Measurements from ENCODE around the gene CD3D. TPM values are rescaled to one million over a fixed set of nuclear protein-coding genes. Genes with fewer than 3 reads are reported as not detected.
"Not testable (repeated sequence)": the region's sequence is repeated elsewhere in the genome, so short reads cannot be mapped to it uniquely, and the experiment has no call there.

The CD3D gene
- total RNA-seq, 2 donors from 2014 or later = 0.55 to 4.4 TPM

DNA sequence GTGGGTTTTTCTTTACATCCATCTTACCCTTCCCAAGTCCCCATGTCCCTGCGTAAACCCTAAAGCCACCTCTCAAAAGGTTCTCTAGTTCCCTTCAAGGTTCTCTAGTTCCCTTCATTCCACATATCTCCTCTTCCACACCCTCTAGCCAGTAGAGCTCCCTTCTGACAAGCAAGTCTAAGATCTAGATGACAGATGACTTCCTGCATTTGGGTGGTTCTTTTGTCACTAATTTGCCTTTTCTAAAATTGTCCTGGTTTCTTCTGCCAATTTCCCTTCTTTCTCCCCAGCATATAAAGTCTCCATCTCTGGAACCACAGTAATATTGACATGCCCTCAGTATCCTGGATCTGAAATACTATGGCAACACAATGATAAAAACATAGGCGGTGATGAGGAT is 30.2 kb downstream of the CD3D start:
- no peaks in the 10 kb centered on the region for H3K9me3 ChIP-seq
- no peaks in the 10 kb centered on the region for H3K36me3 ChIP-seq
- WGBS = 93% methylated on average over 2 of the region's 2 CpGs
- H3K4me1 ChIP-seq (replicated peaks) = peaks cover 2% of the 10 kb centered on the region
- no peak overlapping the region for H3K27ac ChIP-seq
- H3K4me3 ChIP-seq = no peak overlapping the region
- DNase-seq (ENCODE audit: low spot score) = no peak
- TF ChIP-seq, protein P1, sequence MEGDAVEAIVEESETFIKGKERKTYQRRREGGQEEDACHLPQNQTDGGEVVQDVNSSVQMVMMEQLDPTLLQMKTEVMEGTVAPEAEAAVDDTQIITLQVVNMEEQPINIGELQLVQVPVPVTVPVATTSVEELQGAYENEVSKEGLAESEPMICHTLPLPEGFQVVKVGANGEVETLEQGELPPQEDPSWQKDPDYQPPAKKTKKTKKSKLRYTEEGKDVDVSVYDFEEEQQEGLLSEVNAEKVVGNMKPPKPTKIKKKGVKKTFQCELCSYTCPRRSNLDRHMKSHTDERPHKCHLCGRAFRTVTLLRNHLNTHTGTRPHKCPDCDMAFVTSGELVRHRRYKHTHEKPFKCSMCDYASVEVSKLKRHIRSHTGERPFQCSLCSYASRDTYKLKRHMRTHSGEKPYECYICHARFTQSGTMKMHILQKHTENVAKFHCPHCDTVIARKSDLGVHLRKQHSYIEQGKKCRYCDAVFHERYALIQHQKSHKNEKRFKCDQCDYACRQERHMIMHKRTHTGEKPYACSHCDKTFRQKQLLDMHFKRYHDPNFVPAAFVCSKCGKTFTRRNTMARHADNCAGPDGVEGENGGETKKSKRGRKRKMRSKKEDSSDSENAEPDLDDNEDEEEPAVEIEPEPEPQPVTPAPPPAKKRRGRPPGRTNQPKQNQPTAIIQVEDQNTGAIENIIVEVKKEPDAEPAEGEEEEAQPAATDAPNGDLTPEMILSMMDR (IDR thresholded peaks at IDR 0.05) = no peak
- TF ChIP-seq POLR2AphosphoS5 (IDR thresholded peaks at IDR 0.05) (no peak), POLR2A (IDR thresholded peaks at IDR 0.05) (no peak)
- no peaks in the 10 kb centered on the region for H3K27me3 ChIP-seq (replicated peaks; ENCODE audit: insufficient read depth)
- intact Hi-C loops (cut with DNase I) = no loop called here

DNA sequence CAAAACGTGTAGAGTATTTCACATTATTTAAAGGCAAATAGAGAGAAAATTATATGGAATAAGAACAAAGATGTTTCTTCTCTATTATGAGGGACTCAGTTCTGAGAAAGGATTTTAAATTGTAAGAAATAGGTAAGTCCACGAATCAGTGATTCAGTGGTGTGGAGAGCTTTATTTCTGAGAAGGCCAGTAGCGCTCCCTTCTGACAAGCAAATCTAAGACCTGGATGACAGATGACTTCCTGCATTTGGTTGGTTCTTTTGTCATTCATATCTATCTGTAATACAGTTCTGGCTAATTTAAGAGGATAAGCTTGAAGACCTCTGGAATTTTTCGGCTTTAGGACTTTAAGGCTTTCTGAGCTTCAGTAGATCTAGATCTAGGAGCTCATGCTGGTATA is 31.0 kb downstream of the CD3D start:
- no peak for DNase-seq (ENCODE audit: low spot score)
- H3K4me1 ChIP-seq (replicated peaks) = peaks cover 2% of the 10 kb centered on the region
- no peak overlapping the region for H3K4me3 ChIP-seq
- no peaks in the 10 kb centered on the region for H3K9me3 ChIP-seq
- TF ChIP-seq POLR2A (IDR thresholded peaks at IDR 0.05) (no peak), POLR2AphosphoS5 (IDR thresholded peaks at IDR 0.05) (no peak)
- TF ChIP-seq, protein P1 (IDR thresholded peaks at IDR 0.05) = no peak
- no peak overlapping the region for H3K27ac ChIP-seq
- no peaks in the 10 kb centered on the region for H3K36me3 ChIP-seq
- intact Hi-C loops (cut with DNase I) = no loop called here
- 68% methylated on average over 4 of the region's 4 CpGs for WGBS
- no peaks in the 10 kb centered on the region for H3K27me3 ChIP-seq (replicated peaks; ENCODE audit: insufficient read depth)

DNA sequence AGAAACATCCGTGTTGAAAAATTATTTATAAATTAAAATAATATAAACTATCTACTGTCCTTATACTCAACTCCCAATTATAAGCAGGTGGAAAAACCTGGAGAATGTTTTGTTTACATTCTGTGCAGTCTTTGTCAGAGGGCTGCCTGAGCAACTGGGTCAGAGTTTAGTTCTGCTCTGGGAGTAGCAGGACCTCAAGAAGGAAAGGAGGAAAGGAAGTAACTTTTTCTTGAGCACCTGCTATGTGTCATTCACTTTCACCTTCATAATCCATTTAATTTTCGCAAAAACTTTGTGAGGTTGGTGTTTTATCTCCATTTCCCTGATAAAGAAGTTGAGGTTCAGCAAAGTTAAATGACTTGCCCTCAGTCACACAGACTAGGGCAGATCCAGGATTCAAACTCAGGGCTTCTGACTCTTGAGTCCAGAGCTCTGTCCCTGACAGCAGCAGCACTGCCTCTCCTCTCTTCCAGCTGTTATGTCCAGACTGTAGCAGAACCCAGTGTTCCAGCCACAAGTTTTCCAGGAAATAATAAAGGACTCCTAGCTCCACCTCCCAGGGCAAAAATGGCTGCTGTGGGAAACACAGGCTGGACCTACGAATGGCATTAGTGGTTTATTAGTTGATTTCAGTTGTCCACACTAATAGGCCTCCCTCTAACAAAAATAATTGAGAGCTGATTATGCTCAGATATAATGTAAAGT is 31.6 kb downstream of the CD3D start:
- Histone ChIP-seq H3K27ac (no peak overlapping the region), H3K4me1 (replicated peaks) (no peaks in the 10 kb centered on the region), H3K36me3 (no peaks in the 10 kb centered on the region), H3K4me3 (no peak overlapping the region), H3K27me3 (replicated peaks; ENCODE audit: insufficient read depth) (no peaks in the 10 kb centered on the region), H3K9me3 (no peaks in the 10 kb centered on the region)
- WGBS = 67% methylated on average over 3 of the region's 3 CpGs
- DNase-seq (ENCODE audit: low spot score) = no peak
- intact Hi-C loops (cut with DNase I) = no loop called here
- no peak for TF ChIP-seq POLR2AphosphoS5 (IDR thresholded peaks at IDR 0.05)
- TF ChIP-seq, protein P1 (IDR thresholded peaks at IDR 0.05) = no peak
- TF ChIP-seq POLR2A (IDR thresholded peaks at IDR 0.05) = no peak

DNA sequence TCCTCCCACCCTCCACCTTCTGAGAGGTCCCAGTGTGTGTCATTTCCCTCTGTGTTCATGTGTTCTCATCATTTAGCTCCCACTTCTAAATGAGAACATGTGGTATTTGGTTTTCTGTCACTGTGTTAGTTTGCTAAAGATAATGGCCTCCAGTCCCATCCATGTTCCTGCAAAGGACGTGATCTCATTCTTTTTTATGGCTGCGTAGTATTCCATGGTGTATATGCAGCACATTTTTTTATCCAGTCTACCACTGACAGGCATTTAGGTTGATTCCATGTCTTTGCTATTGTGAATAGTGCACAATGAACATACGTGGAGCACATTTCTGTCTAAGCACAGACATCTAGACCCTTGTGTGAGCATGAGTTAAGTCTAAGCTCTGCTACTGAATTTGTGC is 32.2 kb downstream of the CD3D start:
- no peaks in the 10 kb centered on the region for H3K36me3 ChIP-seq
- WGBS = 91% methylated on average over 3 of the region's 3 CpGs
- no peaks in the 10 kb centered on the region for H3K27me3 ChIP-seq (replicated peaks; ENCODE audit: insufficient read depth)
- no peak for DNase-seq (ENCODE audit: low spot score)
- intact Hi-C loops (cut with DNase I) = no loop called here
- H3K4me1 ChIP-seq (replicated peaks) = no peaks in the 10 kb centered on the region
- no peaks in the 10 kb centered on the region for H3K9me3 ChIP-seq
- no peak overlapping the region for H3K4me3 ChIP-seq
- TF ChIP-seq POLR2AphosphoS5 (IDR thresholded peaks at IDR 0.05) (no peak), POLR2A (IDR thresholded peaks at IDR 0.05) (no peak)
- TF ChIP-seq, protein P1 (IDR thresholded peaks at IDR 0.05) = no peak
- no peak overlapping the region for H3K27ac ChIP-seq

DNA sequence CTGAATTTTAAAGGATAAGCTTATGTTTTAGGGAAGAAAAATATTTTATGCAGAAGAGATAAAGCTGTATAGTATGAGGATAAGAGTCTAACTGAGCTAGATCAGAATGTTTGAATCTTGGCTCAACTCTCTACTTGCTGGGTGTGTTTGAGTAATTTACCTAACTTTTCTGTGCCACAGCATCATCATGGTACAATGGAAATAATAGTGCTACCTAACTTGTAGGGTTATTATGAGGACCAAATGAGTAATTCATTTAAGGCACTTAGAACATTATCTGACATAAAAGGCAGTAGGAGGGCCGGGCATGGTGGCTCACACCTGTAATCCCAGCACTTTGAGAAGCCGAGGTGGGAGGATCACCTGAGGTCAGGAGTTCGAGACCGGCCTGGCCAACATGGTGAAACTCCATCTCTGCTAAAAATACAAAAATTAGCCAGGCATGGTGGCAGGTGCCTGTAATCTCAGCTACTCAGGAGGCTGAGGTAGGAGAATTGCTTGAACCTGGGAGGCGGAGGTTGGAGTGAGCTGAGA is 33.4 kb downstream of the CD3D start:
- DNase-seq (ENCODE audit: low spot score); intact Hi-C loops (cut with DNase I); H3K27me3 ChIP-seq (replicated peaks; ENCODE audit: insufficient read depth); H3K27ac ChIP-seq; H3K4me1 ChIP-seq (replicated peaks); H3K9me3 ChIP-seq; H3K4me3 ChIP-seq; H3K36me3 ChIP-seq: not testable (repeated sequence)
- 89% methylated on average over 5 of the region's 5 CpGs for WGBS
